Activated gamma-delta T cell treated with anti-CD3 and anti-CD28 coated beads, Interleukin-2, amount 50 U/mL, for 16 hours (primary cell): ENCODE measurements around the gene MYO5B.

ENCODE experiments used
- DNase-seq: peaks from one replicate; pipeline ENCODE4 v3.0.0-alpha.2; 2020; ENCODE audit warnings: low read depth

MYO5B gene

GRCh38 chr18:50151926-50152325 lies 43.0 kb downstream of the MYO5B start:
- no peak for DNase-seq

GRCh38 chr18:50144540-50144939 lies 50.4 kb downstream of the MYO5B start:
- DNase-seq, result no peak

GRCh38 chr18:50143886-50144285 lies 51.1 kb downstream of the MYO5B start:
- no peak for DNase-seq

- DNase-seq, result no peak
These were observed 51.7 kb downstream of the MYO5B start for GRCh38 chr18:50143294-50143693.

- no peak for DNase-seq
These were observed 52.4 kb downstream of the MYO5B start for GRCh38 chr18:50142441-50143120.

GRCh38 chr18:50138181-50139064 lies 56.5 kb downstream of the MYO5B start:
- DNase-seq, result no peak

GRCh38 chr18:50135903-50136302 lies 59.0 kb downstream of the MYO5B start:
- DNase-seq, result no peak

- no peak for DNase-seq
These were observed 61.4 kb downstream of the MYO5B start for GRCh38 chr18:50133526-50133925.

- no peak for DNase-seq
These were observed 63.4 kb downstream of the MYO5B start for GRCh38 chr18:50131591-50131990.

- no peak for DNase-seq
These were observed 66.3 kb downstream of the MYO5B start for GRCh38 chr18:50128506-50129271.

- no peak for DNase-seq
These were observed 67.3 kb downstream of the MYO5B start for GRCh38 chr18:50127516-50128210.

GRCh38 chr18:50126471-50126870 lies 68.5 kb downstream of the MYO5B start:
- DNase-seq, result no peak

GRCh38 chr18:50125456-50125855 lies 69.5 kb downstream of the MYO5B start:
- DNase-seq, result no peak

- no peak for DNase-seq
These were observed 75.7 kb downstream of the MYO5B start for GRCh38 chr18:50119296-50119695.

- no peak for DNase-seq
These were observed 77.1 kb downstream of the MYO5B start for GRCh38 chr18:50117863-50118262.

GRCh38 chr18:50115095-50115494 lies 79.9 kb downstream of the MYO5B start:
- DNase-seq, result no peak

- DNase-seq, result no peak
These were observed 80.5 kb downstream of the MYO5B start for GRCh38 chr18:50114448-50114847.

- DNase-seq, result no peak
These were observed 81.2 kb downstream of the MYO5B start for GRCh38 chr18:50113726-50114125.

- DNase-seq, result no peak
These were observed 83.5 kb downstream of the MYO5B start for GRCh38 chr18:50111398-50111797.

GRCh38 chr18:50107468-50107977 lies 87.4 kb downstream of the MYO5B start:
- no peak for DNase-seq

GRCh38 chr18:50105027-50105426 lies 89.9 kb downstream of the MYO5B start:
- no peak for DNase-seq

GRCh38 chr18:50104421-50104820 lies 90.5 kb downstream of the MYO5B start:
- DNase-seq, result no peak
